ENCODE data around the gene NEURL1.

The NEURL1 gene

GRCh38 chr10:103572347-103573204 lies 79.1 kb downstream of the NEURL1 start:
- H3K4me3 ChIP-seq (ENCODE audit: control insufficient read depth, low read depth, low read length) = no peak overlapping the region
- DNase-seq (ENCODE audit: low read depth) = no peak
- TF ChIP-seq CTCF (IDR thresholded peaks at IDR 0.05; ENCODE audit: control insufficient read depth, insufficient read depth, low read depth, low read length, missing control alignments) = no peak

- H3K4me3 ChIP-seq (ENCODE audit: control insufficient read depth, low read depth, low read length) = no peak overlapping the region
- no peak for TF ChIP-seq CTCF (IDR thresholded peaks at IDR 0.05; ENCODE audit: control insufficient read depth, insufficient read depth, low read depth, low read length, missing control alignments)
- DNase-seq (ENCODE audit: low read depth) = no peak
Measured at GRCh38 chr10:103573205-103573487, 79.6 kb downstream of the NEURL1 start.

GRCh38 chr10:103574097-103575061 lies 80.9 kb downstream of the NEURL1 start:
- no peak overlapping the region for H3K4me3 ChIP-seq (ENCODE audit: control insufficient read depth, low read depth, low read length)
- DNase-seq (ENCODE audit: low read depth) = no peak
- no peak for TF ChIP-seq CTCF (IDR thresholded peaks at IDR 0.05; ENCODE audit: control insufficient read depth, insufficient read depth, low read depth, low read length, missing control alignments)

GRCh38 chr10:103575416-103576075 lies 82.0 kb downstream of the NEURL1 start:
- DNase-seq (ENCODE audit: low read depth) = no peak
- no peak for TF ChIP-seq CTCF (IDR thresholded peaks at IDR 0.05; ENCODE audit: control insufficient read depth, insufficient read depth, low read depth, low read length, missing control alignments)
- no peak overlapping the region for H3K4me3 ChIP-seq (ENCODE audit: control insufficient read depth, low read depth, low read length)

- TF ChIP-seq CTCF (IDR thresholded peaks at IDR 0.05; ENCODE audit: control insufficient read depth, insufficient read depth, low read depth, low read length, missing control alignments) = no peak
- H3K4me3 ChIP-seq (ENCODE audit: control insufficient read depth, low read depth, low read length) = no peak overlapping the region
- DNase-seq (ENCODE audit: low read depth) = no peak
Measured at GRCh38 chr10:103576076-103576471, 82.6 kb downstream of the NEURL1 start.

- no peak overlapping the region for H3K4me3 ChIP-seq (ENCODE audit: control insufficient read depth, low read depth, low read length)
- TF ChIP-seq CTCF (IDR thresholded peaks at IDR 0.05; ENCODE audit: control insufficient read depth, insufficient read depth, low read depth, low read length, missing control alignments) = no peak
- DNase-seq (ENCODE audit: low read depth) = no peak
Measured at GRCh38 chr10:103576862-103577261, 83.4 kb downstream of the NEURL1 start.
